A549 (cell line): Measurements from ENCODE around the gene RHBDL1. TPM values are rescaled to one million over a fixed set of nuclear protein-coding genes. Genes with fewer than 3 reads are reported as not detected.

Experiments
- ATAC-seq, 2 experiments: fragments of 200-7000 bp in 1 of 2; fragments of >200 bp in 1 of 2; cut with Nextera tagmentation in 1 of 2; cut with Tn5 transposase in 1 of 2; 3 replicates each; pipeline versions ENCODE4 v1.8.0 to v1.9.1; 2018 to 2020; ENCODE audit warnings: mild to moderate bottlenecking in 1 of 2, moderate library complexity in 1 of 2
- CTCF ChIA-PET: fragments of 300-600 bp; sonication (Branson Sonifier 250); formaldehyde crosslinking; extraction: SDS; loops from one replicate; lab custom pipeline; 2021; ENCODE audit warnings: antibody characterized with exemption, inconsistent platforms; lab: Yijun Ruan, JAX
- POLR2A ChIA-PET: fragments of 350-600 bp; formaldehyde crosslinking; extraction: SDS; loops from one replicate; lab custom pipeline; 2021; ENCODE audit warnings: antibody characterized with exemption, inconsistent platforms; lab: Yijun Ruan, JAX
- DNase-seq, 2 experiments: peaks; one replicate each; pipeline versions ENCODE4 v3.0.0 to v3.0.0-alpha.2; 2011 to 2016; ENCODE audit warnings: low read depth in 1 of 2, low spot score in 1 of 2
- FAIRE-seq: peaks from 2 replicates; lab custom pipeline; 2011; peaks lifted over from hg19 to GRCh38; lab: Jason Lieb, UNC
- H3K27ac ChIP-seq, 2 experiments: fragments of >200 bp; sonication (Bioruptor Twin); formaldehyde crosslinking; 3 replicates each; pipeline ENCODE4 v1.5.1; 2016 to 2017
- H3K4me1 ChIP-seq: fragments of >200 bp; sonication (Bioruptor Twin); formaldehyde crosslinking; 3 replicates; pipeline ENCODE4 v1.6.1; 2016
- H3K4me2 ChIP-seq: fragments of >200 bp; sonication (Bioruptor Twin); formaldehyde crosslinking; 3 replicates; pipeline ENCODE4 v1.6.1; 2016
- H3K4me3 ChIP-seq: fragments of >200 bp; sonication (Bioruptor Twin); formaldehyde crosslinking; 3 replicates; pipeline ENCODE4 v1.5.1; 2016
- H3K9me3 ChIP-seq: fragments of >200 bp; sonication (Bioruptor Twin); formaldehyde crosslinking; 3 replicates; pipeline ENCODE4 v1.6.1; 2016
- CBX2 ChIP-seq: fragments of 200-600 bp; sonication (generic); IDR thresholded peaks from 2 replicates; pipeline ENCODE4 v1.6.1; 2016; ENCODE audit warnings: low read depth, mild to moderate bottlenecking, borderline replicate concordance
- CBX8 ChIP-seq: fragments of 200-600 bp; sonication (generic); IDR thresholded peaks from 2 replicates; pipeline ENCODE4 v1.6.1; 2016
- EHMT2 ChIP-seq: fragments of 200-600 bp; sonication (generic); IDR thresholded peaks from 2 replicates; pipeline ENCODE4 v1.6.1; 2016; ENCODE audit warnings: antibody characterized with exemption, low read depth, mild to moderate bottlenecking, moderate library complexity
- ESRRA ChIP-seq: fragments of 150-350 bp; IDR thresholded peaks from 2 replicates; pipeline ENCODE4 v1.6.1; 2014; ENCODE audit warnings: mild to moderate bottlenecking, low read length, borderline replicate concordance
- FOSL2 ChIP-seq, 2 experiments: fragments of 450-650 bp in 1 of 2; fragments of >200 bp in 1 of 2; sonication (Bioruptor Twin) in 1 of 2; formaldehyde crosslinking; IDR thresholded peaks; 2 replicates each; pipeline versions ENCODE4 v1.5.0 to v1.6.1; 2016 to 2020; ENCODE audit warnings: mild to moderate bottlenecking in 1 of 2, moderate library complexity in 1 of 2
- HDAC2 ChIP-seq: fragments of 200-600 bp; sonication (generic); IDR thresholded peaks from 2 replicates; pipeline ENCODE4 v1.6.1; 2016
- HEYL ChIP-seq: fragments of 250-450 bp; sonication (Bioruptor Pico); IDR thresholded peaks from 2 replicates; pipeline ENCODE4 v1.8.0; 2021; ENCODE audit warnings: mild to moderate bottlenecking, moderate library complexity
- HOXA7 ChIP-seq: fragments of 250-450 bp; sonication (Bioruptor Pico); IDR thresholded peaks from 2 replicates; pipeline ENCODE4 v1.5.0; 2020; ENCODE audit warnings: mild to moderate bottlenecking, moderate library complexity
- HOXB13 ChIP-seq: fragments of 250-450 bp; sonication (Bioruptor Pico); IDR thresholded peaks from 2 replicates; pipeline ENCODE4 v1.5.0; 2020; ENCODE audit warnings: low read depth, mild to moderate bottlenecking, moderate library complexity
- HOXB5 ChIP-seq: fragments of 250-450 bp; sonication (Bioruptor Pico); IDR thresholded peaks from 2 replicates; pipeline ENCODE4 v1.5.0; 2020; ENCODE audit warnings: mild to moderate bottlenecking, moderate library complexity
- KDM1A ChIP-seq: fragments of 200-600 bp; sonication (generic); IDR thresholded peaks from 2 replicates; pipeline ENCODE4 v1.6.1; 2016; ENCODE audit warnings: low read depth, mild to moderate bottlenecking
- MAFK ChIP-seq: fragments of 450-650 bp; IDR thresholded peaks from 2 replicates; pipeline ENCODE4 v1.6.1; 2014; ENCODE audit not compliant: partially characterized antibody
- MYC ChIP-seq: IDR thresholded peaks from 2 replicates; pipeline ENCODE4 v1.6.1; 2012; ENCODE audit warnings: mild to moderate bottlenecking, inconsistent platforms, low read length, improper control_type of control experiment, borderline replicate concordance
- NPAS2 ChIP-seq: fragments of 250-450 bp; sonication (Bioruptor Pico); IDR thresholded peaks from 2 replicates; pipeline ENCODE4 v1.8.0; 2022; ENCODE audit warnings: mild to moderate bottlenecking, moderate library complexity, borderline replicate concordance
- PHF8 ChIP-seq: fragments of 200-600 bp; sonication (generic); IDR thresholded peaks from 2 replicates; pipeline ENCODE4 v1.6.1; 2016; ENCODE audit warnings: low read depth, mild to moderate bottlenecking, antibody characterized with exemption, moderate library complexity, borderline replicate concordance
- POLR2A ChIP-seq: IDR thresholded peaks from 2 replicates; pipeline ENCODE4 v1.6.1; 2012; ENCODE audit warnings: mild to moderate bottlenecking, low read length
- POLR2AphosphoS2 ChIP-seq: conservative IDR thresholded peaks from 2 replicates; pipeline ENCODE4 v1.6.1; 2012; ENCODE audit warnings: low read length, improper control_type of control experiment, inconsistent platforms
- RAD21 ChIP-seq, 2 experiments: fragments of >200 bp in 1 of 2; sonication (Bioruptor Twin) in 1 of 2; formaldehyde crosslinking in 1 of 2; IDR thresholded peaks in 1 of 2; conservative IDR thresholded peaks in 1 of 2; 2 replicates in 1 of 2; 3 replicates in 1 of 2; pipeline ENCODE4 v1.6.1; 2012 to 2018; ENCODE audit warnings: inconsistent platforms in 1 of 2
- RCOR1 ChIP-seq: fragments of 150-350 bp; IDR thresholded peaks from 2 replicates; pipeline ENCODE4 v1.6.1; 2014; ENCODE audit warnings: antibody characterized with exemption, low read length, low read depth
- SMC3 ChIP-seq: fragments of >200 bp; sonication (Bioruptor Twin); formaldehyde crosslinking; IDR thresholded peaks from 3 replicates; pipeline ENCODE4 v1.6.1; 2018; ENCODE audit warnings: inconsistent platforms
- ZC3H11A ChIP-seq: fragments of 450-650 bp; IDR thresholded peaks from 2 replicates; pipeline ENCODE4 v1.6.1; 2014; ENCODE audit warnings: antibody characterized with exemption, mild to moderate bottlenecking
- ZNF302 ChIP-seq: fragments of 250-450 bp; sonication (Bioruptor Pico); IDR thresholded peaks from 2 replicates; pipeline ENCODE4 v1.9.0; 2021; ENCODE audit warnings: inconsistent platforms, mild to moderate bottlenecking, moderate library complexity
- ZSCAN20 ChIP-seq: fragments of 250-450 bp; sonication (Bioruptor Pico); IDR thresholded peaks from 2 replicates; pipeline ENCODE4 v1.8.0; 2022; ENCODE audit warnings: mild to moderate bottlenecking, moderate library complexity
- WGBS: methylation state at CpG from one replicate; pipeline ENCODE4 v1.1.6; 2017; ENCODE audit errors: missing lambda C conversion rate; 5-methylcytosine and 5-hydroxymethylcytosine counted together
- polyA plus RNA-seq, 4 experiments: library from polyadenylated mRNA; depleted of rRNA in 3 of 4; stranded (reverse); fragments of >200 nt; fragmentation: RNase III in 1 of 4; extraction: RNeasy Plus Mini Kit Qiagen cat#74134 plus additional on column Dnase treatment in 1 of 4; gene quantifications; 2 replicates in 3 of 4; 3 replicates in 1 of 4; pipeline ENCODE4 v1.2.3, GENCODE V29; 2011 to 2017
- TF ChIP-seq, protein P1 (sequence below): fragments of 250-450 bp; sonication (Bioruptor Pico); IDR thresholded peaks from 2 replicates; pipeline ENCODE4 v1.5.0; 2020; ENCODE audit warnings: low read depth, mild to moderate bottlenecking, moderate library complexity
- TF ChIP-seq, protein P2 (sequence below): fragments of >200 bp; sonication (Bioruptor Twin); formaldehyde crosslinking; IDR thresholded peaks from 3 replicates; pipeline ENCODE4 v1.6.1; 2016
- TF ChIP-seq, protein P3 (sequence below): fragments of 250-450 bp; sonication (Bioruptor Pico); IDR thresholded peaks from 2 replicates; pipeline ENCODE4 v1.5.0; 2021; ENCODE audit warnings: mild to moderate bottlenecking, moderate library complexity, borderline replicate concordance
- TF ChIP-seq, protein P4 (sequence below): fragments of 450-650 bp; IDR thresholded peaks from 2 replicates; pipeline ENCODE4 v1.6.1; 2014; ENCODE audit warnings: antibody characterized with exemption
- TF ChIP-seq, protein P5 (sequence below): fragments of >200 bp; sonication (Bioruptor Twin); formaldehyde crosslinking; IDR thresholded peaks from 2 replicates; pipeline ENCODE4 v1.6.1; 2016

Gene RHBDL1
- polyA plus RNA-seq, 2 of the 4 experiments (the other 2 are of a cell fraction), result 0.56 to 1.4 TPM

DNA sequence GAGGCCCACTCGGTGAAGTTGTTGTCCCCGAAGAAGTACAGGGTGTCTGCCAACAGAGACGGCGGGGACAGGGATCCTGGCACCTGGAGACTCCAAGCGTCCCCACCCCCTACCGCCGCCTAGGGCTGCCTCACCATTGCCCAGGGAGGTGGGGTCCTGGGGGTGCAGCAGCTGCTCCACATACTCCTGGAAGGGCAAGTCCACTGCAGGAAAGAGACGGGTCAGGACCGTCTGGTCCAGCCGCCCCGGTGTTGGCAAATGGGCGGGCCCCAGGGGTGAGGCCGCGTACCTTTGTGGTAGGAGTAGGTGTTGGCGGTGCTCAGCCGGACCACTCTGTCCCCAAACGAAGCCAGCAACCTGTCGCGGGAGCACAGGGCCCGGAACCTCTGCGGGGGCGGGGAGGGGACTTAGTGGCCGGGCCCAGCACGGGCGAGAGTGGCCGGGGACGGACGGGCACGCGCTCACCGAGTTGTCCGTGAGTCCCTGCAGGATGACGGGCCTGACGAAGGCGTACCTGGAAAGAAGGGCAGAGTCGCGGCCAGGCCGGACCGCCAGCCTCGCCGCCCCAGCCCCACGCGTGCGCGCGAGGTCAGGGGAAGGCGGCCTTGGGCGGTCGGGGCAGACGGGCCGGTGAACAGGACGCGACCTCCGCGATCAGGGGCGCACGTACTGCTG, 8.1 kb downstream of the RHBDL1 start (continued):
- no peak for TF ChIP-seq CBX8
- TF ChIP-seq HOXB13, result no peak
- no peak for TF ChIP-seq MAFK
- TF ChIP-seq, protein P1, sequence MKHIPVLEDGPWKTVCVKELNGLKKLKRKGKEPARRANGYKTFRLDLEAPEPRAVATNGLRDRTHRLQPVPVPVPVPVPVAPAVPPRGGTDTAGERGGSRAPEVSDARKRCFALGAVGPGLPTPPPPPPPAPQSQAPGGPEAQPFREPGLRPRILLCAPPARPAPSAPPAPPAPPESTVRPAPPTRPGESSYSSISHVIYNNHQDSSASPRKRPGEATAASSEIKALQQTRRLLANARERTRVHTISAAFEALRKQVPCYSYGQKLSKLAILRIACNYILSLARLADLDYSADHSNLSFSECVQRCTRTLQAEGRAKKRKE, result no peak
- no peak for TF ChIP-seq FOSL2 (IDR thresholded peaks at IDR 0.05)
- TF ChIP-seq FOSL2 (CRISPR knock-in tag; IDR thresholded peaks at IDR 0.05), result no peak
- no peak for TF ChIP-seq ZNF302 (CRISPR knock-in tag)
- TF ChIP-seq SMC3, result no peak
- no peak for TF ChIP-seq EHMT2
- TF ChIP-seq ZC3H11A, result no peak
- no peak for TF ChIP-seq ESRRA
- TF ChIP-seq RAD21 (conservative IDR thresholded peaks at IDR 0.05 in 1 of 2, IDR thresholded peaks at IDR 0.05 in 1 of 2), result no peak
- TF ChIP-seq, protein P2, sequence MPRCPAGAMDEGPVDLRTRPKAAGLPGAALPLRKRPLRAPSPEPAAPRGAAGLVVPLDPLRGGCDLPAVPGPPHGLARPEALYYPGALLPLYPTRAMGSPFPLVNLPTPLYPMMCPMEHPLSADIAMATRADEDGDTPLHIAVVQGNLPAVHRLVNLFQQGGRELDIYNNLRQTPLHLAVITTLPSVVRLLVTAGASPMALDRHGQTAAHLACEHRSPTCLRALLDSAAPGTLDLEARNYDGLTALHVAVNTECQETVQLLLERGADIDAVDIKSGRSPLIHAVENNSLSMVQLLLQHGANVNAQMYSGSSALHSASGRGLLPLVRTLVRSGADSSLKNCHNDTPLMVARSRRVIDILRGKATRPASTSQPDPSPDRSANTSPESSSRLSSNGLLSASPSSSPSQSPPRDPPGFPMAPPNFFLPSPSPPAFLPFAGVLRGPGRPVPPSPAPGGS, result no peak
- no peak for TF ChIP-seq CBX2
- peak; percentile 59; the same call in 1 of the 2 replicates for TF ChIP-seq HOXA7 (CRISPR knock-in tag)

DNA sequence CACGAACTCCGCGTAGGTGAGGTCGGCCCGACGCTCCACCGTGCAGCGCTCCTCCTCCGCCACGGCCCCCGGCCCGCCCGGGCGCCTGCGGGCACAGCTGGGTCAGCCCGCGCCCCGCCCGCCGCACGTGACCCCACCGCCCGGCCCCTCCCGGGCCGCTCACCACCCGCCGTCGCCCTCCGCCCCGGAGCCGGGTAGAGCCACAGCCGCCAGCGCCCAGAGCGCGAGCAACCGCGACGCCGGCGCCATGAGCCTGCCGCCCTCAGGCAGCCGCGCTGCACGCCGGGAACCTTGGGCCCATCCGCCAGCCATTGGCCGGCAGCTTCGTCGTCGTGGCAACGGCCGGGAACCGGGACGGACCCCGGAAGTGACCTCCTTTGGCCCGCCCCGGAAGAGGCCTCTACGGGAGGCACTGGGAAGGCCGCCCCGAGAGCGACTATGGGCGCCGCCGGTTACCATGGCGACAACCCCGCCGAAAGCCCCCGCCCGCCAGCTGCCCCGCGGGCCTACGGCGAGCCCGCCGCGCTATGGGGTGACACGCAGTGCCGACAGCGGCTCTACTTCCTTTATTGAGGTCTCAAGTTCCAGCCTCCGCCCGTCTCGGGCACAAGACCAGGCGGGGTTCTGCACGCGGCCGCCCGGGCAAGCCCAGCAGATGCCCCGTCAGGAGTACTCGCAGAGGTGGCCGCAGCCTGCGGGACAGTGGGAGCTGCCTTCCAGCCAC, 8.8 kb downstream of the RHBDL1 start, which contains the start of gene JMJD8:
Gene JMJD8, minus strand, starts transcription at position 264 of the 724 bp plus-strand sequence. Its CDS starts 15 bp downstream, at position 249.
- ATAC-seq (peak; percentile 61 to 77), DNase-seq (peak; percentile 90 to 97), FAIRE-seq (peak; percentile 80)
- peak within 1 kb of the TSS; percentile 91 to 93 for H3K27ac ChIP-seq
- peaks cover 34% of the 10 kb centered on the region for H3K4me1 ChIP-seq
- no peaks in the 10 kb centered on the region for H3K9me3 ChIP-seq
- peak within 1 kb of the TSS; percentile 76 for H3K4me3 ChIP-seq
- WGBS, result 27% methylated on average over 12 of the region's 91 CpGs
- POLR2A ChIA-PET, result interaction anchor here (1.0 to 1.4 kb wide), 2 partner anchors 14 to 30 kb away, joined by 3 read pairs; no protein-coding TSS in a partner anchor
- CTCF ChIA-PET, result interaction anchor here (0.8 to 4.8 kb wide), 2 partner anchors 17 to 28 kb away, joined by 3 to 32 read pairs; partner anchors contain the start of gene RHOT2
- peak within 1 kb of the TSS; percentile 93 for H3K4me2 ChIP-seq
- no peak for TF ChIP-seq MYC
- TF ChIP-seq, protein P3, sequence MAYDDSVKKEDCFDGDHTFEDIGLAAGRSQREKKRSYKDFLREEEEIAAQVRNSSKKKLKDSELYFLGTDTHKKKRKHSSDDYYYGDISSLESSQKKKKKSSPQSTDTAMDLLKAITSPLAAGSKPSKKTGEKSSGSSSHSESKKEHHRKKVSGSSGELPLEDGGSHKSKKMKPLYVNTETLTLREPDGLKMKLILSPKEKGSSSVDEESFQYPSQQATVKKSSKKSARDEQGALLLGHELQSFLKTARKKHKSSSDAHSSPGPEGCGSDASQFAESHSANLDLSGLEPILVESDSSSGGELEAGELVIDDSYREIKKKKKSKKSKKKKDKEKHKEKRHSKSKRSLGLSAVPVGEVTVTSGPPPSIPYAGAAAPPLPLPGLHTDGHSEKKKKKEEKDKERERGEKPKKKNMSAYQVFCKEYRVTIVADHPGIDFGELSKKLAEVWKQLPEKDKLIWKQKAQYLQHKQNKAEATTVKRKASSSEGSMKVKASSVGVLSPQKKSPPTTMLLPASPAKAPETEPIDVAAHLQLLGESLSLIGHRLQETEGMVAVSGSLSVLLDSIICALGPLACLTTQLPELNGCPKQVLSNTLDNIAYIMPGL (CRISPR knock-in tag), result no peak
- no peak for TF ChIP-seq RCOR1
- peak; percentile 68; the same call in 1 of the 2 replicates for TF ChIP-seq HOXB5 (CRISPR knock-in tag)
- no peak for TF ChIP-seq ZSCAN20 (CRISPR knock-in tag)
- TF ChIP-seq HOXB13, result no peak; the same call in 1 of the 2 replicates
- no peak for TF ChIP-seq ESRRA
- no peak for TF ChIP-seq ZNF302 (CRISPR knock-in tag)
- no peak for TF ChIP-seq KDM1A
- TF ChIP-seq POLR2A, result peak; percentile 88
- TF ChIP-seq RAD21 (conservative IDR thresholded peaks at IDR 0.05 in 1 of 2, IDR thresholded peaks at IDR 0.05 in 1 of 2), result no peak
- peak; percentile 67; the same call in 1 of the 2 replicates for TF ChIP-seq NPAS2
- TF ChIP-seq, protein P4, sequence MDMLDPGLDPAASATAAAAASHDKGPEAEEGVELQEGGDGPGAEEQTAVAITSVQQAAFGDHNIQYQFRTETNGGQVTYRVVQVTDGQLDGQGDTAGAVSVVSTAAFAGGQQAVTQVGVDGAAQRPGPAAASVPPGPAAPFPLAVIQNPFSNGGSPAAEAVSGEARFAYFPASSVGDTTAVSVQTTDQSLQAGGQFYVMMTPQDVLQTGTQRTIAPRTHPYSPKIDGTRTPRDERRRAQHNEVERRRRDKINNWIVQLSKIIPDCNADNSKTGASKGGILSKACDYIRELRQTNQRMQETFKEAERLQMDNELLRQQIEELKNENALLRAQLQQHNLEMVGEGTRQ, result 0 out of 2 replicates have a peak, but pooled peaks have one; percentile 2
- TF ChIP-seq HDAC2, result no peak
- no peak for TF ChIP-seq POLR2AphosphoS2
- TF ChIP-seq, protein P5, sequence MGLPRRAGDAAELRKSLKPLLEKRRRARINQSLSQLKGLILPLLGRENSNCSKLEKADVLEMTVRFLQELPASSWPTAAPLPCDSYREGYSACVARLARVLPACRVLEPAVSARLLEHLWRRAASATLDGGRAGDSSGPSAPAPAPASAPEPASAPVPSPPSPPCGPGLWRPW, result no peak
- no peak for TF ChIP-seq CBX2
- no peak for TF ChIP-seq PHF8
- no peak for TF ChIP-seq HEYL (CRISPR knock-in tag)
